Measurements from ENCODE around the gene NXNL1. TPM values are rescaled to one million over a fixed set of nuclear protein-coding genes. Genes with fewer than 3 reads are reported as not detected.

NXNL1 gene
- total RNA-seq, 1 experiment from 2014 or later = not detected

DNA sequence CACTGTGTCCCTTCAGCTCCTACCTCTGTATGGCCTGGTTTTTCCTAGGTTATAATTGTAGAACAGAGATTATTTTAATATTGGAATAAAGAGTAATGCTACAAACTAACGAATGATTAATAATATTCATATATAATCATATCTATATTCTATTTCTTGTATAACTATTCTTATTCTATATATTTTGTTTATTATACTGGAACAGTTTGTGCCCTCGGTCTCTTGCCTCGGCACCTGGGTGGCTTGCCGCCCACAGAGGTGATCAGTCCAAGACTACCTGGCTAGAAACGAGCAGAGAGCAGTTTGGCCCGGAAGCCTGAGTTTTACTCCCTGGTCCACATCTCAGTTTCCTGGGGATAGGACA is 5.7 kb upstream of the NXNL1 start:
- in situ Hi-C loops (cut with HindIII; ENCODE audit: low pct_unique_long_range_greater_than_20kb, low sequenced_read_pairs) (no loop called here), intact Hi-C loops (cut with micrococcal nuclease; ENCODE audit: unreplicated experiment) (loop anchor here (10.0 kb wide), 1 partner anchor 72 kb away; the partner anchor contains the start of gene CCDC194)
- Histone ChIP-seq H3K4me3 (ENCODE audit: low read depth in 2 of 2, low read length in 2 of 2) (no peak overlapping the region), H3K4me1 (ENCODE audit: control insufficient read depth, insufficient read depth, low read length) (peaks cover 6% of the 10 kb centered on the region), H3K27me3 (ENCODE audit: control insufficient read depth, insufficient read depth, low read length) (no peaks in the 10 kb centered on the region), H3K36me3 (ENCODE audit: control insufficient read depth, insufficient read depth, low read length) (no peaks in the 10 kb centered on the region), H3K9me3 (ENCODE audit: control insufficient read depth, insufficient read depth, low read depth, low read length) (no peaks in the 10 kb centered on the region), H3K27ac (ENCODE audit: low read length) (no peak overlapping the region)
- no peak for DNase-seq (ENCODE audit: low read depth, low spot score)
- CTCF ChIA-PET = interaction anchor here (0.6 to 0.7 kb wide), 3 partner anchors 12 to 81 kb away, joined by 3 to 10 read pairs (median 3); no protein-coding TSS in a partner anchor
- POLR2A ChIA-PET = no interaction called here
- TF ChIP-seq SIN3A (IDR thresholded peaks at IDR 0.05; ENCODE audit: borderline replicate concordance, insufficient read depth, low read depth, low read length) = no peak
- TF ChIP-seq REST (IDR thresholded peaks at IDR 0.05; ENCODE audit: insufficient read depth in 1 of 2, low read depth in 2 of 2, low read length in 1 of 2) = no peak
- TF ChIP-seq POLR2AphosphoS5 (IDR thresholded peaks at IDR 0.05; ENCODE audit: low read depth, low read length) = no peak
- TF ChIP-seq CTCF (IDR thresholded peaks at IDR 0.05) = no peak
- no TSS peak for BruUV-seq (replicated peaks)
- ATAC-seq = no peak

DNA sequence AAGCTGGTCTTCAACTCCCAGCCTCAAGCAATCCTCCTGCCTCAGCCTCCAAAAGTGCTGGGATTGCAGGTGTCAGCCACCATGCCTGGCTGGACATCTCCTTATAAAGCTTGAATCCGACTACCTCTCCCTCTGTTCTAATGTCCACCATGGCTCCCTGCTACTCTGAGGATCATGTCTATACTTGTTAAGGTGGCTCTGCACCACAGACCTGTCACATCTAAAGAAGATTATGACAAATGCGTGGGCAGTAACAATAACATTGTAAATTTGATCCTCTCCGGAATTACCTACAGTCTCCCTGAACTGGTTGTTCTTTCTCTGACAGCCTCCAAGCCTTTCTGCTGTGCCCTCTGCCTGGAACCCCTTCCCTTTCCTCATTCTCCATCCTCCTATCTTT is 1.8 kb downstream of the NXNL1 start:
- no peak for ATAC-seq
- no peak overlapping the region for H3K27ac ChIP-seq (ENCODE audit: low read length)
- no peaks in the 10 kb centered on the region for H3K36me3 ChIP-seq (ENCODE audit: control insufficient read depth, insufficient read depth, low read length)
- CTCF ChIA-PET = no interaction called here
- no peaks in the 10 kb centered on the region for H3K27me3 ChIP-seq (ENCODE audit: control insufficient read depth, insufficient read depth, low read length)
- in situ Hi-C loops (cut with HindIII; ENCODE audit: low pct_unique_long_range_greater_than_20kb, low sequenced_read_pairs) (no loop called here), intact Hi-C loops (cut with micrococcal nuclease; ENCODE audit: unreplicated experiment) (no loop called here)
- H3K4me1 ChIP-seq (ENCODE audit: control insufficient read depth, insufficient read depth, low read length) = no peaks in the 10 kb centered on the region
- BruUV-seq (replicated peaks) = no TSS peak
- TF ChIP-seq SIN3A (IDR thresholded peaks at IDR 0.05; ENCODE audit: borderline replicate concordance, insufficient read depth, low read depth, low read length) = no peak
- TF ChIP-seq POLR2AphosphoS5 (IDR thresholded peaks at IDR 0.05; ENCODE audit: low read depth, low read length) = no peak
- TF ChIP-seq TCF7L2 (IDR thresholded peaks at IDR 0.05; ENCODE audit: low read depth, low read length) = no peak
- TF ChIP-seq CTCF (IDR thresholded peaks at IDR 0.05) = no peak
- no peak for TF ChIP-seq REST (IDR thresholded peaks at IDR 0.05; ENCODE audit: insufficient read depth in 1 of 2, low read depth in 2 of 2, low read length in 1 of 2)
- no peak for DNase-seq (ENCODE audit: low read depth, low spot score)
- H3K4me3 ChIP-seq (ENCODE audit: low read depth in 2 of 2, low read length in 2 of 2) = no peak overlapping the region
- POLR2A ChIA-PET = interaction anchor here (0.6 kb wide), 1 partner anchor 71 kb away, joined by 17 read pairs; no protein-coding TSS in a partner anchor
- H3K9me3 ChIP-seq (ENCODE audit: control insufficient read depth, insufficient read depth, low read depth, low read length) = no peaks in the 10 kb centered on the region

Data from Panc1 (cell line).